ENCODE data around the gene ZSCAN18. TPM values are rescaled to one million over a fixed set of nuclear protein-coding genes. Genes with fewer than 3 reads are reported as not detected.

ZSCAN18 gene
- total RNA-seq, 1 experiment from 2014 or later, result not detected

DNA sequence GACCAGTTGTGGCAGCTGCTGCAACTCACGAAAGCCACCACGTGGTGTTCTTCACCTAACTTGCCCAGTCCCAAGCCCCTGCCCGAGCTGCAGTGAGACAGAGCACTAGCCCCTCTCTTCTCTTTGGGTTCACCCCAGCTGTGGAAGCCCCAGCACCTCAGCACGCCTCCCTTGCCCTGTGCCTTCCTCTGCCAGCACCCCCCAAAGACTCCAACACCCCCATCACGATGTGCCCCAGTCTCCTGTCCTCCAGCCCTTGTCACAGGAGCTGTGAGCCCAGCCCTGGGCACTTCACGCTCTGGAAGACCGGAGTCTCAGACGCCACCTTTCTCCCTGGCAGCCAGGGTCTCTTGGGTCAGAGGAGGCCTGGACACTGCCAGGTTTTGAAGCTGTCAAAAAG lies 41.2 kb downstream of the ZSCAN18 start:
- H3K36me3 ChIP-seq (ENCODE audit: control insufficient read depth, insufficient read depth, low read length), result no peaks in the 10 kb centered on the region
- no peaks in the 10 kb centered on the region for H3K27me3 ChIP-seq (replicated peaks; ENCODE audit: control insufficient read depth, insufficient read depth, low read length)
- peaks cover 17% of the 10 kb centered on the region for H3K9me3 Mint-ChIP-seq (ENCODE audit: unreplicated experiment)
- no peaks in the 10 kb centered on the region for H3K27me3 Mint-ChIP-seq (ENCODE audit: insufficient read depth, unreplicated experiment)
- H3K4me3 Mint-ChIP-seq (ENCODE audit: unreplicated experiment), result no peak overlapping the region
- intact Hi-C loops (cut with micrococcal nuclease; ENCODE audit: unreplicated experiment), result no loop called here
- no peak overlapping the region for H3K4me3 ChIP-seq (ENCODE audit: low read depth, low read length)
- CTCF ChIA-PET, result no interaction called here
- no peaks in the 10 kb centered on the region for H3K36me3 Mint-ChIP-seq (ENCODE audit: insufficient read depth, unreplicated experiment)
- peaks cover 29% of the 10 kb centered on the region for H3K9me3 ChIP-seq
- TF ChIP-seq, protein P1, sequence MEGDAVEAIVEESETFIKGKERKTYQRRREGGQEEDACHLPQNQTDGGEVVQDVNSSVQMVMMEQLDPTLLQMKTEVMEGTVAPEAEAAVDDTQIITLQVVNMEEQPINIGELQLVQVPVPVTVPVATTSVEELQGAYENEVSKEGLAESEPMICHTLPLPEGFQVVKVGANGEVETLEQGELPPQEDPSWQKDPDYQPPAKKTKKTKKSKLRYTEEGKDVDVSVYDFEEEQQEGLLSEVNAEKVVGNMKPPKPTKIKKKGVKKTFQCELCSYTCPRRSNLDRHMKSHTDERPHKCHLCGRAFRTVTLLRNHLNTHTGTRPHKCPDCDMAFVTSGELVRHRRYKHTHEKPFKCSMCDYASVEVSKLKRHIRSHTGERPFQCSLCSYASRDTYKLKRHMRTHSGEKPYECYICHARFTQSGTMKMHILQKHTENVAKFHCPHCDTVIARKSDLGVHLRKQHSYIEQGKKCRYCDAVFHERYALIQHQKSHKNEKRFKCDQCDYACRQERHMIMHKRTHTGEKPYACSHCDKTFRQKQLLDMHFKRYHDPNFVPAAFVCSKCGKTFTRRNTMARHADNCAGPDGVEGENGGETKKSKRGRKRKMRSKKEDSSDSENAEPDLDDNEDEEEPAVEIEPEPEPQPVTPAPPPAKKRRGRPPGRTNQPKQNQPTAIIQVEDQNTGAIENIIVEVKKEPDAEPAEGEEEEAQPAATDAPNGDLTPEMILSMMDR (IDR thresholded peaks at IDR 0.05; ENCODE audit: insufficient read depth in 1 of 2, low read depth in 1 of 2, low read length in 1 of 2, severe bottlenecking in 1 of 2, unreplicated experiment in 1 of 2), result no peak
- no peak for DNase-seq
- H3K27ac Mint-ChIP-seq (ENCODE audit: unreplicated experiment), result no peak overlapping the region
- BruUV-seq (replicated peaks), result no TSS peak
- no peaks in the 10 kb centered on the region for H3K4me1 Mint-ChIP-seq (ENCODE audit: low read depth, unreplicated experiment)
- POLR2A ChIA-PET, result no interaction called here
- H3K4me1 ChIP-seq, result no peaks in the 10 kb centered on the region

DNA sequence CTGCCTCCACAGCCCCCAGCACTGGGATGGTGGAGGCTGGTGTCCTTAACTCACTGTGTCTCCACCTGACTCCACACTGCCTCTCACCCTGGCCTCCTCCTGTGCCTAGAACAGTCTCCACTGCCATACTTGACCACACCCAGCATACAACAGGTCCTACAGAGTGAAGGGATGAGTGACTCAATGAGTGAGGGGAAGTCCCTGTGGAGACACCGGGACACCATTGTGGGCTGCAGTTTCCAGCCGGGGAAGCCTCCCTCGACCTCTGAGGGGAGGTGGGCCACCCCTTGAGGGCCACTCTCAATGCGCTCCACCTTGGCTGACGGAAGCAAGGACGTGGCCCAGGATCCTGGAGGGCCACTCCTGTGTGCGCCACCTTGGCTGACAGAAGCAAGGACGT lies 41.8 kb downstream of the ZSCAN18 start:
- no peaks in the 10 kb centered on the region for H3K36me3 ChIP-seq (ENCODE audit: control insufficient read depth, insufficient read depth, low read length)
- H3K9me3 ChIP-seq, result peaks cover 23% of the 10 kb centered on the region
- no peaks in the 10 kb centered on the region for H3K4me1 Mint-ChIP-seq (ENCODE audit: low read depth, unreplicated experiment)
- H3K36me3 Mint-ChIP-seq (ENCODE audit: insufficient read depth, unreplicated experiment), result no peaks in the 10 kb centered on the region
- POLR2A ChIA-PET, result no interaction called here
- DNase-seq, result no peak
- no peaks in the 10 kb centered on the region for H3K4me1 ChIP-seq
- H3K27me3 ChIP-seq (replicated peaks; ENCODE audit: control insufficient read depth, insufficient read depth, low read length), result no peaks in the 10 kb centered on the region
- TF ChIP-seq, protein P1 (IDR thresholded peaks at IDR 0.05; ENCODE audit: insufficient read depth in 1 of 2, low read depth in 1 of 2, low read length in 1 of 2, severe bottlenecking in 1 of 2, unreplicated experiment in 1 of 2), result no peak
- H3K27ac Mint-ChIP-seq (ENCODE audit: unreplicated experiment), result no peak overlapping the region
- intact Hi-C loops (cut with micrococcal nuclease; ENCODE audit: unreplicated experiment), result no loop called here
- no peak overlapping the region for H3K4me3 ChIP-seq (ENCODE audit: low read depth, low read length)
- peaks cover 17% of the 10 kb centered on the region for H3K9me3 Mint-ChIP-seq (ENCODE audit: unreplicated experiment)
- no peaks in the 10 kb centered on the region for H3K27me3 Mint-ChIP-seq (ENCODE audit: insufficient read depth, unreplicated experiment)
- no peak overlapping the region for H3K4me3 Mint-ChIP-seq (ENCODE audit: unreplicated experiment)
- no TSS peak for BruUV-seq (replicated peaks)
- CTCF ChIA-PET, result no interaction called here

DNA sequence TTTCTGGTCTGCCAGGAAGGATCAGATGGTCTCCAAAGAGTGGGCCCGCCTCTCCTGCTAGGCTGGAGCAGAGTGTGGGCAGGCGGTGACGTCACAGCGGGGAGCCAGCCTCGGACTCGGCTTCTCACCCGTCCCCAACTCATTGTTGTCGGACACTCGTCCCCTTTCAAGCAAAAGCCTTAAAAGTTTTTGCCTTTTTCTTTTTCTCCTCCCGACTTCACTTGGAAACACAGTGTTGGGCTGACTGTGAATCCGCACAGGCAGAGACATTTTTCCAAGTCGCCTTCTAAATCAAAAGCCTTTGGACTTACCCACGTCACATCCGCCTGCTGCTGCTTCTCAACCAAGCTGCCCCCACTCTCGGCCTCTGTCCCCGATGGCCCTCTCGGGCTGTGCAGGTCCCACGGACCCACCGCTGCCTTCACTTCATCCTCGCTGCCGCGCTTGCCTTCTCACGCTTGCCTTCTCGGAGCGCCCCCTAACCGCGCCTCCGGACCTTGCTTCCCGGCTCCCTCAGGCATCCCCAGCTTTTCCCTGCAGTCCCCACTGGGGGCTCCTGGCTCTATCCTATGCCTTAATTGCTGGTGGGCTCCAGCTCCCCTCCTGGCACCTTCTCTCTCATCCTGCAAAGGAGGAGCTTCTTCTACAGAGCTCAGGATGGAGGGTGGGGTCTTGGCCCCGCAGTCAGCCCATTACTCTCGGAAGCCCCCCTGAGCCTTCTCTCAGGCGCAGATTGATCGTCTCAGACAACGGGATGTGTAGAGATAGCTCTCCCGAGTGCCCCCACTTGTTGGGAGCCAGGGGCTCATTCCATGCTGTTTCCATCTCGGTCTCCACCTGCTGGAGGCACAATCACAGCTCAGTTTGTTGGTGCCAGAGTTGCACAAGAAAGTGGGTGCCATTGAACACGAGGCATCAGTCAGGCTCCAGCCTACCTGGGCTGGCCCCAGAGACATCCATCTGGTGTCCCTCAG lies 42.8 kb downstream of the ZSCAN18 start:
- Mint-ChIP-seq H3K4me1 (ENCODE audit: low read depth, unreplicated experiment) (no peaks in the 10 kb centered on the region), H3K9me3 (ENCODE audit: unreplicated experiment) (peaks cover 17% of the 10 kb centered on the region), H3K36me3 (ENCODE audit: insufficient read depth, unreplicated experiment) (no peaks in the 10 kb centered on the region), H3K27me3 (ENCODE audit: insufficient read depth, unreplicated experiment) (no peaks in the 10 kb centered on the region), H3K4me3 (ENCODE audit: unreplicated experiment) (no peak overlapping the region), H3K27ac (ENCODE audit: unreplicated experiment) (no peak overlapping the region)
- TF ChIP-seq, protein P1 (IDR thresholded peaks at IDR 0.05; ENCODE audit: insufficient read depth in 1 of 2, low read depth in 1 of 2, low read length in 1 of 2, severe bottlenecking in 1 of 2, unreplicated experiment in 1 of 2), result no peak
- ChIA-PET CTCF (no interaction called here), POLR2A (no interaction called here)
- Histone ChIP-seq H3K4me1 (no peaks in the 10 kb centered on the region), H3K27me3 (replicated peaks; ENCODE audit: control insufficient read depth, insufficient read depth, low read length) (no peaks in the 10 kb centered on the region), H3K4me3 (ENCODE audit: low read depth, low read length) (no peak overlapping the region), H3K36me3 (ENCODE audit: control insufficient read depth, insufficient read depth, low read length) (no peaks in the 10 kb centered on the region), H3K9me3 (peaks cover 25% of the 10 kb centered on the region)
- intact Hi-C loops (cut with micrococcal nuclease; ENCODE audit: unreplicated experiment), result no loop called here
- DNase-seq, result no peak
- no TSS peak for BruUV-seq (replicated peaks)

Data from Caco-2 (cell line).